ENCODE results near the gene JDP2.

Gene JDP2

GRCh38 chr14:75426332-75427125 is 1.3 kb upstream of the JDP2 start:
- POLR2A ChIA-PET: no interaction called here
- CTCF ChIA-PET: no interaction called here
- DNase-seq (ENCODE audit: extremely low spot score): no peak
- TF ChIP-seq ARNT (IDR thresholded peaks at IDR 0.05) (no peak), BHLHE40 (IDR thresholded peaks at IDR 0.05; ENCODE audit: borderline replicate concordance) (no peak), PKNOX1 (IDR thresholded peaks at IDR 0.05) (no peak), SUZ12 (IDR thresholded peaks at IDR 0.05) (no peak), CTBP1 (IDR thresholded peaks at IDR 0.05; ENCODE audit: borderline replicate concordance) (no peak), ZNF384 (IDR thresholded peaks at IDR 0.05) (no peak), NFRKB (IDR thresholded peaks at IDR 0.05) (no peak), SP1 (IDR thresholded peaks at IDR 0.05) (no peak), FOXK2 (IDR thresholded peaks at IDR 0.05) (no peak), TARDBP (IDR thresholded peaks at IDR 0.05) (no peak), HDGF (IDR thresholded peaks at IDR 0.05; ENCODE audit: borderline replicate concordance) (no peak), FOXM1 (IDR thresholded peaks at IDR 0.05; ENCODE audit: borderline replicate concordance) (no peak), ELF4 (IDR thresholded peaks at IDR 0.05) (no peak), FOXA1 (IDR thresholded peaks at IDR 0.05) (no peak)

- CTCF ChIA-PET: no interaction called here
- POLR2A ChIA-PET: interaction anchor here (1.0 to 1.5 kb wide), 2 partner anchors 16 to 89 kb away, joined by 5 to 6 read pairs; no protein-coding TSS in a partner anchor
- TF ChIP-seq BHLHE40 (IDR thresholded peaks at IDR 0.05; ENCODE audit: borderline replicate concordance): no peak
- no peak for TF ChIP-seq HDGF (IDR thresholded peaks at IDR 0.05; ENCODE audit: borderline replicate concordance)
- TF ChIP-seq ARNT (IDR thresholded peaks at IDR 0.05): no peak
- TF ChIP-seq NFRKB (IDR thresholded peaks at IDR 0.05): no peak
- TF ChIP-seq PKNOX1 (IDR thresholded peaks at IDR 0.05): no peak
- no peak for TF ChIP-seq ZNF384 (IDR thresholded peaks at IDR 0.05)
- no peak for TF ChIP-seq LEF1 (IDR thresholded peaks at IDR 0.05; ENCODE audit: borderline replicate concordance)
- TF ChIP-seq TARDBP (IDR thresholded peaks at IDR 0.05): no peak
- DNase-seq (ENCODE audit: extremely low spot score): no peak
Measured at GRCh38 chr14:75427126-75427481, 718 bp upstream of the JDP2 start.

- ChIA-PET CTCF (interaction anchor here (0.6 to 1.4 kb wide), 2 partner anchors 10 to 14 kb away, joined by 3 to 4 read pairs; no protein-coding TSS in a partner anchor), POLR2A (interaction anchor here (0.7 to 1.5 kb wide), 8 partner anchors 9 to 90 kb away, joined by 3 to 6 read pairs (median 4); no protein-coding TSS in a partner anchor)
- TF ChIP-seq L3MBTL2 (conservative IDR thresholded peaks at IDR 0.05): 0 out of 2 replicates have a peak, but pooled peaks have one; percentile 33
- TF ChIP-seq FOXM1 (IDR thresholded peaks at IDR 0.05; ENCODE audit: borderline replicate concordance): no peak
- peak; percentile 28 for DNase-seq (ENCODE audit: extremely low spot score)
Measured at GRCh38 chr14:75428230-75429104, 645 bp downstream of the JDP2 start.

- TF ChIP-seq CTBP1 (IDR thresholded peaks at IDR 0.05; ENCODE audit: borderline replicate concordance) (no peak), PKNOX1 (IDR thresholded peaks at IDR 0.05) (no peak), FOXK2 (IDR thresholded peaks at IDR 0.05) (no peak)
- no peak for DNase-seq (ENCODE audit: extremely low spot score)
- CTCF ChIA-PET: interaction anchor here (0.5 to 1.0 kb wide), 2 partner anchors 13 to 551 kb away, joined by 3 to 4 read pairs; no protein-coding TSS in a partner anchor
- POLR2A ChIA-PET: interaction anchor here (1.0 to 1.3 kb wide), 2 partner anchors 12 to 27 kb away, joined by 3 read pairs; no protein-coding TSS in a partner anchor
Measured at GRCh38 chr14:75429562-75429961, 1.7 kb downstream of the JDP2 start.

GRCh38 chr14:75430116-75430515 is 2.3 kb downstream of the JDP2 start:
- no peak for DNase-seq (ENCODE audit: extremely low spot score)
- ChIA-PET CTCF (interaction anchor here (0.5 to 1.0 kb wide), 2 partner anchors 12 to 552 kb away, joined by 3 to 4 read pairs; no protein-coding TSS in a partner anchor), POLR2A (interaction anchor here (1.0 kb wide), 1 partner anchor 27 kb away, joined by 3 read pairs; no protein-coding TSS in a partner anchor)
- no peak for TF ChIP-seq SUZ12 (IDR thresholded peaks at IDR 0.05)
- no peak for TF ChIP-seq FOXK2 (IDR thresholded peaks at IDR 0.05)
- TF ChIP-seq FOXM1 (IDR thresholded peaks at IDR 0.05; ENCODE audit: borderline replicate concordance): no peak
- no peak for TF ChIP-seq BHLHE40 (IDR thresholded peaks at IDR 0.05; ENCODE audit: borderline replicate concordance)
- no peak for TF ChIP-seq PKNOX1 (IDR thresholded peaks at IDR 0.05)
- TF ChIP-seq HDGF (IDR thresholded peaks at IDR 0.05; ENCODE audit: borderline replicate concordance): no peak
- TF ChIP-seq ELF4 (IDR thresholded peaks at IDR 0.05): no peak
- no peak for TF ChIP-seq FOXA1 (IDR thresholded peaks at IDR 0.05)
- TF ChIP-seq CTBP1 (IDR thresholded peaks at IDR 0.05; ENCODE audit: borderline replicate concordance): no peak
- TF ChIP-seq L3MBTL2 (conservative IDR thresholded peaks at IDR 0.05): no peak
- TF ChIP-seq ARNT (IDR thresholded peaks at IDR 0.05): no peak
- no peak for TF ChIP-seq NFRKB (IDR thresholded peaks at IDR 0.05)
- TF ChIP-seq TARDBP (IDR thresholded peaks at IDR 0.05): no peak
- no peak for TF ChIP-seq SP1 (IDR thresholded peaks at IDR 0.05)
- TF ChIP-seq LEF1 (IDR thresholded peaks at IDR 0.05; ENCODE audit: borderline replicate concordance): no peak
- no peak for TF ChIP-seq ZNF384 (IDR thresholded peaks at IDR 0.05)

All from HEK293T (cell line).